GM06990 (cell line): ENCODE data around the gene RAB11FIP3.

Experiments used
- DNase-seq: peaks from one replicate; pipeline ENCODE4 v3.0.0-alpha.2; 2011; ENCODE audit not compliant: insufficient read length; ENCODE audit errors: extremely low read depth
- H3K27me3 ChIP-seq: replicated peaks from 2 replicates; pipeline ENCODE4 v1.6.0; 2011; ENCODE audit warnings: low read length; ENCODE audit not compliant: control insufficient read depth, insufficient read depth
- H3K36me3 ChIP-seq: 2 replicates; pipeline ENCODE4 v1.5.1; 2011; ENCODE audit warnings: low read length; ENCODE audit not compliant: control insufficient read depth, insufficient read depth
- H3K4me3 ChIP-seq: replicated peaks from 2 replicates; pipeline ENCODE4 v1.5.1; 2011; ENCODE audit warnings: low read depth, mild to moderate bottlenecking, control low read depth, low read length
- TF ChIP-seq, protein P1 (sequence below): IDR thresholded peaks from 2 replicates; pipeline ENCODE4 v1.5.1; 2011; ENCODE audit warnings: low read length, control low read depth, mild to moderate bottlenecking, inconsistent platforms; ENCODE audit not compliant: insufficient read depth, poor library complexity, severe bottlenecking

RAB11FIP3 gene

DNA sequence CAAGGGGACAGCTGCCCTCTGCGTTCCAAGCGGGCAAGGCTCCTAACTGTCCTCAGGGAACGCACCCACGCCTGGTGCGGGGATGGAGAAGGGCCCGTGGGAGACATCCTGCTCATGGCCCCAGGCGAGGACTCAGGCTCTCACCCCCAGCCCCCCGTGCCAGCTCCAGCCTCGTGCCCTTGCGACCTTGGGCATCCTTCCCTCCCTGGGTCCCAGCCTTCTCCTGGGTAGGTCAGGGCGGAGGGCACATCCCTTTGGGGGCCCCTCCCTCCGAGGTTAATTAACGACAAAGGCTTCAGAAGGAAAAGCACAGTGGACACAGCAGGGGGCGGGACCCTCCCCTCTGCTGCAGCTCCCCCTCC, 46.6 kb upstream of the RAB11FIP3 start:
- TF ChIP-seq, protein P1, sequence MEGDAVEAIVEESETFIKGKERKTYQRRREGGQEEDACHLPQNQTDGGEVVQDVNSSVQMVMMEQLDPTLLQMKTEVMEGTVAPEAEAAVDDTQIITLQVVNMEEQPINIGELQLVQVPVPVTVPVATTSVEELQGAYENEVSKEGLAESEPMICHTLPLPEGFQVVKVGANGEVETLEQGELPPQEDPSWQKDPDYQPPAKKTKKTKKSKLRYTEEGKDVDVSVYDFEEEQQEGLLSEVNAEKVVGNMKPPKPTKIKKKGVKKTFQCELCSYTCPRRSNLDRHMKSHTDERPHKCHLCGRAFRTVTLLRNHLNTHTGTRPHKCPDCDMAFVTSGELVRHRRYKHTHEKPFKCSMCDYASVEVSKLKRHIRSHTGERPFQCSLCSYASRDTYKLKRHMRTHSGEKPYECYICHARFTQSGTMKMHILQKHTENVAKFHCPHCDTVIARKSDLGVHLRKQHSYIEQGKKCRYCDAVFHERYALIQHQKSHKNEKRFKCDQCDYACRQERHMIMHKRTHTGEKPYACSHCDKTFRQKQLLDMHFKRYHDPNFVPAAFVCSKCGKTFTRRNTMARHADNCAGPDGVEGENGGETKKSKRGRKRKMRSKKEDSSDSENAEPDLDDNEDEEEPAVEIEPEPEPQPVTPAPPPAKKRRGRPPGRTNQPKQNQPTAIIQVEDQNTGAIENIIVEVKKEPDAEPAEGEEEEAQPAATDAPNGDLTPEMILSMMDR: no peak
- Histone ChIP-seq H3K36me3 (peaks cover 15% of the 10 kb centered on the region), H3K27me3 (no peaks in the 10 kb centered on the region), H3K4me3 (no peak overlapping the region)
- DNase-seq: no peak

GRCh38 chr16:379183-379960, 46.1 kb upstream of the RAB11FIP3 start:
- no peak for DNase-seq
- Histone ChIP-seq H3K4me3 (no peak overlapping the region), H3K36me3 (peaks cover 11% of the 10 kb centered on the region), H3K27me3 (no peaks in the 10 kb centered on the region)
- TF ChIP-seq, protein P1: no peak

DNA sequence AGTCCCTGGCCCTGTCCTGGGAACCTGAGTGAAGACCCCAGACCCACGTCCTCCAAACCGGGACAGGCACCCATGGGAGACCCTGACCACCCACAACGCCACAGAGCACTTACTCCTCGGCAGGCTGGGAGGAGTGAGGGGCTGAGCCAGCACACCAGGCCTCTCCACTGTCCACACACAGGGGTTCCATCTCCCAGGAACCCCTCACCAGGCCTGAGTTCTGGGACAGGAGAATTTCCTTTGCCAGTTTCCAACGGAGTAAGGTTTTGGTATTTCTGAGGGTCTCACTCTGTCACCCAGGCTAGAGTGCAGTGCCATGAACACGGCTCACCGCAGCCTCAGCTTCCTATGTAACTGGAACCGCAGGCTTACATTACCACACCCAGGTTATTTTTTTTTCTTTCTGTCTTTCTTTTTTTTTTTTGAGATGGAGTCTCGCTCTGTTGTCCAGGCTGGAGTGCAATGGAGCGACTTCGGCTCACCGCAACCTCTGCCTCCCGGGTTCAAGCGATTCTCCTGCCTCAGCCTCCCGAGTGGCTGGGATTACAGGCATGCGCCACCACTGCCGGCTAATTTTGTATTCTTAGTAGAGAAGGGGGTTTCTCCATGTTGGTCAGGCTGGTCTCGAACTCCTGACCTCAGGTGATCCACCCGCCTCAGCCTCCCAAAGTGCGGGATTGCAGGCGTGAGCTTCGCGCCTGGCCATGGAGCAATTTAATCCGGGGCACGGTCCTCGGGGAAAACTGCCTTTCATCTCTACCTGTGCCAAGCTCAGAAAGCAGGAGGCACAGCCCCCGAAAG, 45.3 kb upstream of the RAB11FIP3 start:
- H3K27me3 ChIP-seq: no peaks in the 10 kb centered on the region
- H3K36me3 ChIP-seq: peaks cover 4% of the 10 kb centered on the region
- TF ChIP-seq, protein P1: no peak
- peak overlapping the region; percentile 84 for H3K4me3 ChIP-seq
- no peak for DNase-seq

DNA sequence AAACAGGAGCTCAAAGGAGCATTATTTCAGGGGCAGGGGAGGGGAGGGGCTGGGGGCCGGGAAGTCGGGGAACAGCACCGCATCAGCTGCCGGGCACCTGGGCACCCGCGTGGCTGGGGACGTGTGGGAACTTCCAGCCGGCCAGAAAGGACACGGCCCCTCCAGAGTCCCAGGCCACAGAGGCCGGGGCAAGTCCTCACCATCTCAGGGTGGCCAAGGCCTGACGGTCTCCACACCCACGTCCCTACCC, 44.8 kb upstream of the RAB11FIP3 start:
- DNase-seq: no peak
- TF ChIP-seq, protein P1: no peak
- H3K4me3 ChIP-seq: peak overlapping the region; percentile 84
- H3K36me3 ChIP-seq: peaks cover 4% of the 10 kb centered on the region
- H3K27me3 ChIP-seq: no peaks in the 10 kb centered on the region

DNA sequence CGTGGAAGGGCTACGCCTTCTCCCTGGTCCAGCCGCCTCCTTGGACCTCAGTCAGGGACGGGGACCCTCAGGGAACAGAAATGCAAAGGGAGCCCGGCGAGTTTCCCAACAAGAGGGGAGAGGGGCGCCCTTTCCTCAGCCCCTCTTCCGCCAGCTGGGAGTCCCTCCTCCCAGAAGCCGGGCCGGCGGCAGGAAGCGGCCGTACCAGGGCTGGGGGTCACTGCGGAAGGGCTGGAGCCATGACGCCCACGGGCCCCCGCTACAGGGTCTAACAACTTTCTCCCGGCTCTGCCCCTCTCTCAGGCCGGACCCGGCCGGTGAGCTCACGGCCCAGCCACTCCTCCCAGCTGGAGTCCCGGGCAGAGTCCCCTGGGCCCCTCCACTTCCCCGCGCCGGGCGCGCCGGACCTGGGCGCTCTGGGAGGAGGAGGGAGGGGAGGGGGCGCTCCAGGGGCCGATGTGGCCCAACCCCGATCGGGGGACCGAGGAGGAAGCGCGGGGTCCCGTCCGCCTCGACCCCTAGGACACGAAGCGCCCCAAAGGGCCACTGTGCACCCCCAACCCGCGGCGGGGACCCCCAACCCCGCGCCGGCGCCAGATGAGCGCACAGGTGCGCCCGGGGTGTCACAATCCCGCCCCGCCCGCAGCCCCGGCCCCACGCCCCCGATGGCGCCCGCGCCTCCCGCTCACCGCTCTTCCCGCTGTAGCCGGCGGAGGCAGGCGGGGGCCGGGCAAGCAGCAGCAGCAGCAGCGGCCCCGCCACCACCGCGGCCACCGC, 44.2 kb upstream of the RAB11FIP3 start:
- DNase-seq: no peak

More for the DNA sequence above, 44.2 kb upstream of the RAB11FIP3 start:
- TF ChIP-seq, protein P1: no peak
- Histone ChIP-seq H3K27me3 (no peaks in the 10 kb centered on the region), H3K36me3 (peaks cover 2% of the 10 kb centered on the region), H3K4me3 (peak overlapping the region; percentile 84)
